DND-41 (cell line): Measurements from ENCODE around the gene MAPK7.

Experiments
- ATAC-seq: fragments of 200-7000 bp; cut with Tn5 transposase; 3 replicates; pipeline ENCODE4 v1.9.1; 2021; ENCODE audit warnings: low read depth; ENCODE audit not compliant: insufficient read depth
- DNase-seq: peaks from one replicate; pipeline ENCODE4 v3.0.0-alpha.2; 2020
- H2AFZ ChIP-seq: 2 replicates; pipeline ENCODE4 v1.6.0; 2012; ENCODE audit warnings: low read depth, low read length
- H3K27ac ChIP-seq: 2 replicates; pipeline ENCODE4 v1.5.1; 2012; ENCODE audit warnings: low read length, inconsistent platforms
- H3K27me3 ChIP-seq: fragments of 200-600 bp; sonication (generic); 2 replicates; pipeline ENCODE4 v1.6.0; 2012; ENCODE audit warnings: low read length, mild to moderate bottlenecking, inconsistent platforms; ENCODE audit not compliant: insufficient read depth, poor library complexity
- H3K36me3 ChIP-seq: 2 replicates; pipeline ENCODE4 v1.5.1; 2012; ENCODE audit warnings: low read length, inconsistent platforms; ENCODE audit not compliant: insufficient read depth
- H3K4me1 ChIP-seq: 2 replicates; pipeline ENCODE4 v1.5.1; 2012; ENCODE audit warnings: mild to moderate bottlenecking, low read length; ENCODE audit not compliant: insufficient read depth
- H3K4me2 ChIP-seq: 2 replicates; pipeline ENCODE4 v1.6.0; 2012; ENCODE audit warnings: mild to moderate bottlenecking, moderate library complexity, low read length, inconsistent platforms; ENCODE audit not compliant: insufficient read depth
- H3K4me3 ChIP-seq, 2 experiments: fragments of 200-600 bp in 1 of 2; shearing (Covaris generic) in 1 of 2; 2 replicates each; pipeline ENCODE4 v1.5.1; 2012 to 2016; ENCODE audit warnings: inconsistent platforms in 2 of 2, low read length in 2 of 2, mild to moderate bottlenecking in 2 of 2, low read depth in 1 of 2, moderate library complexity in 1 of 2
- H3K79me2 ChIP-seq: 2 replicates; pipeline ENCODE4 v1.6.0; 2012; ENCODE audit warnings: low read length, inconsistent platforms; ENCODE audit not compliant: insufficient read depth
- H3K9ac ChIP-seq: 2 replicates; pipeline ENCODE4 v1.6.0; 2012; ENCODE audit warnings: low read depth, mild to moderate bottlenecking, inconsistent platforms, low read length, moderate library complexity
- H3K9me3 ChIP-seq: 2 replicates; pipeline ENCODE4 v1.5.1; 2012; ENCODE audit warnings: low read length, moderate library complexity, mild to moderate bottlenecking, inconsistent platforms; ENCODE audit not compliant: insufficient read depth, severe bottlenecking
- H4K20me1 ChIP-seq: 2 replicates; pipeline ENCODE4 v1.6.0; 2012; ENCODE audit warnings: low read length; ENCODE audit not compliant: insufficient read depth
- CTCF ChIP-seq: IDR thresholded peaks from 2 replicates; pipeline ENCODE4 v1.5.1; 2012; ENCODE audit warnings: borderline replicate concordance, low read length, moderate library complexity, mild to moderate bottlenecking; ENCODE audit not compliant: poor library complexity, severe bottlenecking; ENCODE audit errors: extremely low read depth
- EZH2 ChIP-seq: IDR thresholded peaks from 3 replicates; pipeline ENCODE4 v1.6.1; 2012; ENCODE audit warnings: borderline replicate concordance, low read depth, mild to moderate bottlenecking, moderate library complexity, low read length, inconsistent platforms; ENCODE audit not compliant: severe bottlenecking

The MAPK7 gene

GRCh38 chr17:19382531-19383444 is 4.5 kb downstream of the MAPK7 start:
- Histone ChIP-seq H3K36me3 (peaks cover 63% of the 10 kb centered on the region), H3K4me2 (no peak overlapping the region)

GRCh38 chr17:19383681-19384470 is 5.6 kb downstream of the MAPK7 start:
- Histone ChIP-seq H3K9me3 (no peaks in the 10 kb centered on the region), H2AFZ (no peak overlapping the region), H3K4me1 (peaks cover 31% of the 10 kb centered on the region), H4K20me1 (peaks cover 32% of the 10 kb centered on the region), H3K79me2 (peaks cover 5% of the 10 kb centered on the region), H3K4me3 (no peak overlapping the region), H3K27ac (no peak overlapping the region), H3K4me2 (no peak overlapping the region), H3K27me3 (no peaks in the 10 kb centered on the region), H3K36me3 (peaks cover 62% of the 10 kb centered on the region), H3K9ac (no peak overlapping the region)
- TF ChIP-seq CTCF (no peak), EZH2 (no peak)
- DNase-seq (no peak), ATAC-seq (no peak)

More at GRCh38 chr17:19382531-19383444, 4.5 kb downstream of the MAPK7 start:
- no peak for DNase-seq
- Histone ChIP-seq H3K27ac (no peak overlapping the region), H3K4me1 (peaks cover 30% of the 10 kb centered on the region), H3K4me3 (no peak overlapping the region), H2AFZ (no peak overlapping the region), H3K9me3 (no peaks in the 10 kb centered on the region), H3K9ac (no peak overlapping the region), H4K20me1 (peaks cover 32% of the 10 kb centered on the region), H3K27me3 (no peaks in the 10 kb centered on the region), H3K79me2 (peaks cover 8% of the 10 kb centered on the region)
- TF ChIP-seq EZH2, result no peak
- TF ChIP-seq CTCF, result no peak
- ATAC-seq, result no peak

- Histone ChIP-seq H3K4me3 (no peak overlapping the region), H3K27ac (0 out of 2 replicates have a peak overlapping the region, but pooled peaks have one; percentile 42), H2AFZ (no peak overlapping the region), H3K79me2 (peaks cover 2% of the 10 kb centered on the region; the same call in 1 of the 2 replicates), H3K27me3 (no peaks in the 10 kb centered on the region), H4K20me1 (peaks cover 34% of the 10 kb centered on the region), H3K4me1 (peaks cover 25% of the 10 kb centered on the region), H3K9ac (no peak overlapping the region), H3K9me3 (no peaks in the 10 kb centered on the region), H3K36me3 (peaks cover 52% of the 10 kb centered on the region), H3K4me2 (no peak overlapping the region)
- ATAC-seq, result peak; percentile 54
- DNase-seq, result peak; percentile 81
- TF ChIP-seq CTCF (no peak), EZH2 (no peak)
These were observed 6.6 kb downstream of the MAPK7 start for GRCh38 chr17:19384723-19385391.
